HG03103 (cell line): ENCODE results near the gene GNB3.
"Not testable (repeated sequence)": the region's sequence is repeated elsewhere in the genome, so short reads cannot be mapped to it uniquely, and the experiment has no call there.

Experiments used
- ATAC-seq: cut with Tn5 transposase; IDR thresholded peaks from one replicate; pipeline ENCODE4 v1.9.1; 2021; ENCODE audit warnings: low read depth; ENCODE audit not compliant: unreplicated experiment

The GNB3 gene

DNA sequence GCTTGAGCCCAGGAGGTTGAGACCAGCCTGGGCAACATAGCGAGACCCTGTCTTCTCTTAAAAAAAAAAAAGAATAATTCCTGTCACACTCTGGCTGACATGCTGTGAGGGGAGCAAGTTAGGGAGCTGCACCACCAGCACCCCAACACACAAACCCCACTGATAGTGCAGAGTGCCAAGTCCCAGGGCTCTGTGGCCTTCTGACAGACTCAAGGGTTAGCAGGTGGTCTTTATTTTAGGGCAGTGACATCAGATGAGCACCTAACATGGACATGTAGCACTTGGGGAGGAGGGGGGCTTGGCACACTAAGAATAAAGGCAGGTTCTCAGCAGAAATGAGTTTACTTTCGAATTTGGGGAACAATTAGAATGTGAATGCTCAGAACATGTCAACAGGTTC is 18.1 kb downstream of the GNB3 start:
- no peak for ATAC-seq

DNA sequence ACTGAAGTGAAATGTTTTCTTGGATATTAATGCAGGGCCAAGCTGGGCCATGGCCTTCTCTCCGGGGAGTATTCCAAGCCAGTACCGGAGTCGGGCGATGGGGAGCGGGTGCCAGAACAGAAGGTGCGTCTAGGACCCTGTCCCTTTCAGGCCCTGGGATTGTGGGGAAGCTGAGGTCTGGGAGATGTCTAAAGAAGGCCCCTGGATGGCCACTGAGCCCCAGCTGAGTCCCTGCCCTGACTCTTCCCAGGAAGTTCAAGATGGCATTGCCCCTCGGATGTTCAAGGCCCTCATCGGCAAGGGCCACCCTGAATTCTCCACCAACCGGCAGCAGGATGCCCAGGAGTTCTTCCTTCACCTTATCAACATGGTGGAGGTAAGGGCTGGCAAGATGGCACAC is 19.4 kb downstream of the GNB3 start:
- ATAC-seq, result no peak

DNA sequence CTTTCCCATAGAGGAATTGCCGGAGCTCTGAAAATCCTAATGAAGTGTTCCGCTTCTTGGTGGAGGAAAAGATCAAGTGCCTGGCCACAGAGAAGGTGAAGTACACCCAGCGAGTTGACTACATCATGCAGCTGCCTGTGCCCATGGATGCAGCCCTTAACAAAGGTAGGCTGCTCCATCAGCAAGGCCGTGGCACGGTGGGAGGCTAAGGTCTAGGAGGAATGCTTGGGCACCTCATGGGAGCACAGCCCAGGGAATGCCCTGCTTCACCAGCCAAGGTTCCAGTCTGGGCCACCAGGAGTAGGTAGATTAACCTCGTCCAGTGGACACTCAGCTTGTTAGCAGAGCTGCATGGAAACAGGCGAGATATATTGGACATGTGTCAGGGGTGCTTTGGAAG is 20.2 kb downstream of the GNB3 start:
- no peak for ATAC-seq

DNA sequence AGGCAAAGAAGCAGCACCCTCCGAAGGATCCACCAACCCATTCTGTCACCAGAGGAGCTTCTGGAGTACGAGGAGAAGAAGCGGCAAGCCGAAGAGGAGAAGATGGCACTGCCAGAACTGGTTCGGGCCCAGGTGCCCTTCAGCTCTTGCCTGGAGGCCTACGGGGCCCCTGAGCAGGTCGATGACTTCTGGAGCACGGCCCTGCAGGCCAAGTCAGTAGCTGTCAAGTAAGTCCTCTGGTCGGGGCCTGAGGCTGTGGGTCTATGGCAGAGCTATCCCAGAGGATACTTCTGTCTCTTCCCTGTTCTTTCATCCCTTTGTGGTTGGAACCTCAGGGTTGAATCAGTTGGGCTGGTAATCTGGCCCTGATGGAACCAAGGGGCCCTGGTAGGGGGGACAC is 20.7 kb downstream of the GNB3 start:
- ATAC-seq, result no peak

DNA sequence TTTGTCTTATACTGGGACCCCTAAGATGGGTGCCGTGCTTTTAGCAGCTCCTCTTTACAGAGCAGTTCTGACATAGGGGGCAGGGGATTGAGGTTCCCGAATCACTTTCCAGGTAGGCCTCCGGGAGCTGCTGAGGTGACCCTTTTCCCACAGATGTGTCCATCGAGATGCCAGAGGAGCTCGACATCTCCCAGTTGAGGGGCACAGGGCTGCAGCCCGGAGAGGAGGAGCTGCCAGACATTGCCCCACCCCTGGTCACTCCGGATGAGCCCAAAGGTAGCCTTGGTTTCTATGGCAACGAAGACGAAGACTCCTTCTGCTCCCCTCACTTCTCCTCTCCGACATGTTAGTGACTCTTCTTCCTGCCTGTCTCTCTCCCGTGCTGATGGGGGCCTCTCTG is 22.3 kb downstream of the GNB3 start:
- ATAC-seq, result no peak

DNA sequence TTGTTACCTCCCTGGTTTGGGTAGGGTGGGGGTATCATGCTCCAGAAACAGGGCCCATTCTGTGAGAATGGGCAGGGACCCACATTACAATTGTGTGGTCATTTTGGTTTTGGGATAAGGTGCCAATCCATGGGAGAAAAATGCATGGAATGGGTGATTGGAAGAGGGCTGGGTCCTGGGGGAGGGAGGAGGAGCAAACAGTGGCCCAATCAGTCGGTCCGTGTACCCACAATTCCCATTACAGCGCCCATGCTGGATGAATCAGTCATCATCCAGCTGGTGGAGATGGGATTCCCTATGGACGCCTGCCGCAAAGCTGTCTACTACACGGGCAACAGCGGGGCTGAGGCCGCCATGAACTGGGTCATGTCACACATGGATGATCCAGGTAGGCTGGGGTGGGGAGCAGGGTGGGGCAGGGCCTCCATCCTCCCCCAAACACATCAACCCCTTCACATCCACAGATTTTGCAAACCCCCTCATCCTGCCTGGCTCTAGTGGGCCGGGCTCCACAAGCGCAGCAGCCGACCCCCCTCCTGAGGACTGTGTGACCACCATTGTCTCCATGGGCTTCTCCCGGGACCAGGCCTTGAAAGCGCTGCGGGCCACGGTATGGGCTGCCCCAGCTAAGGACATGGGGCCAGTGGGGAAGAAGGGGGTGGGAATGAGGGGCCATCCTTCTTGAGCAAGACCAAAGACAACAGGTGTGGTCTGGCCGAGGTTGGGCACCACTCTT is 23.0 kb downstream of the GNB3 start:
- ATAC-seq, result no peak

DNA sequence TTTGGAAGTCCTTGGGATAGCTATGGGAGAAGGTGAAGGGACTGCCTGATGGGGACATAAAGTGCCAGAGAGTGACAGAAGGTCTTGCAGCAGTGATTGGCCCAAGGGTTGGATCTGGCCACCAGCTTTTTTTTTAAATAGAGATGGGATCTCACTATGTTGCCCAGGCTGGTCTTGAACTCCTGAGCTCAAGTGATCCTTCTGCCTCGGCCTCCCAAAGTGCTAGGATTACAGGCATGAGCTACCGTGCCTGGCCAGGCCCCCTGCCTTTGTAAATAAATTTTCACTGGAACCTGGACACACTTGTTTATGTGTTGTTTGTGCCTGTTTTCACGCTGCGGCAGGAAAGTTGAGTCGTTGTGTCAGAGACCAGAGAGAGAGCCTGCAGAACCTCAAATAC is 24.6 kb downstream of the GNB3 start:
- ATAC-seq, result not testable (repeated sequence)

DNA sequence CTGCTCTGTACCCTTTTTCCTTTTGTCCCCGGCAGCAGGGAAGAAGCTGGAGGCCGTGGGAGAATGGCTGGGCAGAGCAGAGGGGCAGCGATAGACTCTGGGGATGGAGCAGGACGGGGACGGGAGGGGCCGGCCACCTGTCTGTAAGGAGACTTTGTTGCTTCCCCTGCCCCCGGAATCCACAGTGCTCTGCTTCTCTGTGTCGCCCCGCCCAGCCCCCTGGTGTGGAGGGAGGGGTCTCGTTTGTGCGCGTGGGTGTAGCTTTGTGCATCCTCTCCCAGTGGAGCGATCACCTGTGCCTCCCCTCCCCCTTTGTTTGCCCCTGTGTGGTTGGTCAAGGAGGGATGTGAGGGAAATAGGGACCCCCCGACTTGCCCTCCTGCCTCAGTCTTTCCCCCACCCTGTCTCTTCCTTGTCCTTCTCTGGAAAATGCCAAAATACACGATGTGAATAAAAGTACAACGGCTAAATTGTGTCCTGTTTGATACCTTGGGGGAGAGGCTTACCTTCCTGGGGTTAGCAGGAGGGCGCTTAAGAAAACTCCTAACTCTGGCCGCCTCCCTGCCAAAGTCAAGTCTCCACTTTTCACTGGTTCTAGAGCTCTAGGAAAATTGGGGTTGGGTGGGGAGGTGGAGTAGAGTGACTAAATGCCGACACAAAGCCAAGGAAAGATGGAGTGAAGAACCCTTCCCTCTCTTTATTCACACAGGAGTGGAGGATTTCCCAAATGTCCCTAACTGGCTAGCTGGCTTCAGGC is 25.6 kb downstream of the GNB3 start:
- no peak for ATAC-seq

DNA sequence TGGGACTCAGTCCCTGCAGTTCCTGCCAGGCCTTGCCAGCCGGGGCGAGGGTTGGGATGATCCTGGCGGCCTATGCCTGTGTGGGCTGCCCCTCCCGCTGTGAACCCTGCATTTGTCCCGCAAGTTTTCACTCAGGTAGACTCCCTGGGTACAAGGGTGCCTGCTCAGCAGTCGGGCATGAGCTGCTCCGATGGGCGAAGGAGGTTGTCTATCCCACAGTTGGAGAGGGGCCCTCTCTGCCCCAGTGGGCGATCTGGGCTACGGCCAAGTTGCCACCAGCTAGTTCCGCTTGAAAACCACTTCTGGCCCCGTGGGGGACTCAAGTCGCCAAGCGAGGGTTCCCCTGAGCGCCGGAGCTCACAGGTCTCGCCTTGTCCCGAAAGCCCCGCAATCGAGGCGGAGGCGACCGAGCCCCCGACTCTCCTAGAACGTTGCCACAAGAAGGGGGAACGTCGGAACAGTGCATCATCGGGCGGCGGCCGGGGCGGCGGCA is 26.2 kb downstream of the GNB3 start:
- ATAC-seq, result no peak

DNA sequence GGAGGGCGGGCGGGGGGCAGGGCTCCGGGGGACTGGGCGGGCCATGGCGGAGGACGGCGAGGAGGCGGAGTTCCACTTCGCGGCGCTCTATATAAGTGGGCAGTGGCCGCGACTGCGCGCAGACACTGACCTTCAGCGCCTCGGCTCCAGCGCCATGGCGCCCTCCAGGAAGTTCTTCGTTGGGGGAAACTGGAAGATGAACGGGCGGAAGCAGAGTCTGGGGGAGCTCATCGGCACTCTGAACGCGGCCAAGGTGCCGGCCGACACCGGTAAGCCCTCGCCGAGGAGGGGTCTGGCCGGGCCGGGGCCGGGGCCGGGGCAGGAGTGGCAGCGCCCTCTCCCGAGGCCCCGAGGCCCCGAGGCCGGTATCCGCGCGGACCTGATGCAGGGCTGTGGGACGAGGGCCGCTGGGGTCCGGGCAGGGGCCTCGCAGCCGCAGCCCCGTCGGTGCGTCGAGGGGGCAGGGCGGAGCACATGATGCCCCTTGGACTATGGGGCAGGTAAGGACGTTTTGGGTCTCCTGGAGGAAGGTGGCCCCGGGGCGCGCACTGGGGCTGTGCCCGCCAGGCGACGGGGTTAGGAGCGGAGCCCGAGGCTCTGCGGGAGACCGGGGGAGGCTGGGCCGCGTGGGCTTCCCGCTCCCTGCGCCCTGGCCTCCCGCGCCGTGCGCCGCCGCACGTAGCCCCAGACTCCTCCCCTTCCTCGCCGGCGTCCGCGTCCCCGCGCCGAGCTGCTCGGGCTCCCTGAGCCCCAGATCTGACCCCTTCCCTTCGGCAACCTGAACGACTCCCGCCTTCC is 26.9 kb downstream of the GNB3 start, which contains the start of gene TPI1:
TPI1 (plus strand) TSS at position 119 of the 798 bp plus-strand sequence; CDS start at position 155, 36 bp downstream.
- peak; percentile 39 for ATAC-seq

DNA sequence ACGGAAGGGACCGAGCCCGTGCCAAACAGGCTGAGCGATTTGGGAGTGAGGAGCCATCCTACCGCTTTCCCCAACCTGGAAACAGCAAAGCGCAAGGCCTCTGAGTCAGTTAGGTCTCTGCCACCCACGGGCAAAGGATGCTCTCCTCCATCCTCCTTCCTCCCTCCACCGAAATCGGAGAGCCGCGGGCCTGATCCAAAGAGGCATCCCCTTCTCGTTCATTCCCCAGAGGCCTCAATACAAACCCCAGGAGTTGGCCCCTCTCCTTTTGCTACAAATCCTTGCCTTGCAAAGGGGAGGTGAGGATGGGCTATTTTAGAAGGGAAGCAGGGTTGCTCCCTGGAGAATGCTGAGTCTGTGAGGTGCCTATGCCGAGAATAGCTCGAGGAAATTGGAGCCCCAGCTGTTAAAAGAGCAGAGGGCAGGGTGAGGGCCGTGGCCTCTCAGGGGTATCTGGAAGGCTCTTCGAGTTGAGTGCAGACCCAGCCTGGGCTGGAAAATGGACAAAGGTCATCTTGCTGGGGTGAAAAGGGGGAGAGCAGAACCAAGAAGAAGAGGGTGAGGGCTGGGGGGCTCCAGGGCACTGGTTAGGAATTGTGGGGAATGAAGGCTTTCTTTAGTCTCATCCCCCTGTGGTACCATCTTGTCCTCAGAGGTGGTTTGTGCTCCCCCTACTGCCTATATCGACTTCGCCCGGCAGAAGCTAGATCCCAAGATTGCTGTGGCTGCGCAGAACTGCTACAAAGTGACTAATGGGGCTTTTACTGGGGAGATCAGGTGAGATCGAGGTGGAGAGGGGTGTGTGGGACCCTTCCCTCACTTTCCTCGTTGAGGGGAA is 27.7 kb downstream of the GNB3 start:
- no peak for ATAC-seq

DNA sequence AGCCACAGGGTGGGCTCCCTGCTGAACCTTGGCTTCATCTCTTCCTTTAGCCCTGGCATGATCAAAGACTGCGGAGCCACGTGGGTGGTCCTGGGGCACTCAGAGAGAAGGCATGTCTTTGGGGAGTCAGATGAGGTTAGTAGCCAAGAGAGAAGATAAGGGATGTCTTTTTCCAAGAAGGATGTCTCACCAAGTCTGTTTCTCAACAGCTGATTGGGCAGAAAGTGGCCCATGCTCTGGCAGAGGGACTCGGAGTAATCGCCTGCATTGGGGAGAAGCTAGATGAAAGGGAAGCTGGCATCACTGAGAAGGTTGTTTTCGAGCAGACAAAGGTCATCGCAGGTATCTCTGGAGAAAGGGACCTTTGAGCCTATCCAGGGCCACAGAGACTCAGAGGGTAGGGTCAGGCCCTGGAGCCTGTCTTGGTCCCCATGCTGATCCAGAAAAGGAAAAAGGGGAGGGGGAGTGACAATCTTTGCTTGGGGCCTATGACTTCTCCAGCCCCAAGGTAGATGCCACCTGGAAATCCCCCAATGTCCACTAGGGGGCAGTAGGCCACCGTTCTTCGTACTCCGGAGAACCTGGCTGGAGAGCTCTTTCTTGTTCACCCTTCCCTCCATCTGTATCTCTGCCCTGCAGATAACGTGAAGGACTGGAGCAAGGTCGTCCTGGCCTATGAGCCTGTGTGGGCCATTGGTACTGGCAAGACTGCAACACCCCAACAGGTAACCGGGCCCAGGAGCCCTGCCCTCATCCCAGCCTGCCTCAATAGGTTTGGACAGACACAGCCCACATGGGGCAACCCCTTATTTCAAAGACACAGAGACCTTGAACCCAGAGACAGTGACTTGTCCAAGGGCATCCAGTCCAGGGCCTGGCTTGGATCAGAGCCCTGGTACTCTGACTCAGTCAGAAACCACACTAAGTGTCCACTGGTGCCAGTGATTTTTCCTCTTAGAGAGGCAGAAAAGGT is 28.6 kb downstream of the GNB3 start:
- ATAC-seq, result no peak

DNA sequence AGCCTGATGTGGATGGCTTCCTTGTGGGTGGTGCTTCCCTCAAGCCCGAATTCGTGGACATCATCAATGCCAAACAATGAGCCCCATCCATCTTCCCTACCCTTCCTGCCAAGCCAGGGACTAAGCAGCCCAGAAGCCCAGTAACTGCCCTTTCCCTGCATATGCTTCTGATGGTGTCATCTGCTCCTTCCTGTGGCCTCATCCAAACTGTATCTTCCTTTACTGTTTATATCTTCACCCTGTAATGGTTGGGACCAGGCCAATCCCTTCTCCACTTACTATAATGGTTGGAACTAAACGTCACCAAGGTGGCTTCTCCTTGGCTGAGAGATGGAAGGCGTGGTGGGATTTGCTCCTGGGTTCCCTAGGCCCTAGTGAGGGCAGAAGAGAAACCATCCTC is 29.6 kb downstream of the GNB3 start:
- not testable (repeated sequence) for ATAC-seq

DNA sequence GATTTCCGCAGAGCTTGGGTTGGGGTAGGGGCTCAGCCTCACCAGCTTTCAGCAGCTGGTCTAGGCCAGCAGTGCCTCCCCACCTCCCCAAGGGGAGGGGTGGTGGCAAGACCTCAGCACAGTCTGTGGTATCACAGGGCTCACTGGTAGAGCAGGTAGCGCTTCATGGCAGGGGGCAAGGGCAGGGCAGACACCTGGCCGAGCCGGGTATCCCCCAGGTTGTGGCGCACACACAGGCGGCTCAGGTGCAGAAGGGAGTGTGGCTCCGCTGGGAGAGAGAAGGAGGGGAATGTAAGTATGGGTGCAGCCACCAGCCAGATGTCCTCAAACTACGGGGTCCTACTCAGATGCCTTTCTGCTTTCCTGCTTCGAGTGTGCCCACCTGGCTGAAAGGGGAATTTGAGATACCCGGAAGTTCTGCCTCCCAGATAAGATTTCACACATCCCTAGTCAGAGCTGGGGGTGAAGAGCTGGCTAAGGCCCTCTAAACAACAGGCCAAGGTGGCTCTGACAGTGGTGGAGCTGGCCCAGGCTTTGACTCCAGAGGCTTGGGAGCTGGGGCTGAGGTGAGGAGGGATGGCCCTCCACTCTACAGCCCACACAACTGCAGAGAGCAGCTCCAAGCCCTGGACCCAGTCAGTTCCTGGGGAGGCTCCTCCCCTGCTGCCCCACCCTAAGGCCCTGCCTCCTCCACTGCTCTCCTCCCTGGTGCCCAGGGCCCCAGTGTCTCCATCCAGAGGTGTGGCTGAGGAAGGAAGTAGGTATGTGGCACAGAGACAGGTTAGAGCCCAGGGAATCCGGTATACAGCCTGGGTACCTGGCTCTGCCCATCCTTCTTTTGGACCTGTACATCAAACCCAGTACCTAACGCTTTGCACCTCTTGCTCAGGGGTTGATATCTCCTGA is 30.6 kb downstream of the GNB3 start:
- ATAC-seq, result no peak

DNA sequence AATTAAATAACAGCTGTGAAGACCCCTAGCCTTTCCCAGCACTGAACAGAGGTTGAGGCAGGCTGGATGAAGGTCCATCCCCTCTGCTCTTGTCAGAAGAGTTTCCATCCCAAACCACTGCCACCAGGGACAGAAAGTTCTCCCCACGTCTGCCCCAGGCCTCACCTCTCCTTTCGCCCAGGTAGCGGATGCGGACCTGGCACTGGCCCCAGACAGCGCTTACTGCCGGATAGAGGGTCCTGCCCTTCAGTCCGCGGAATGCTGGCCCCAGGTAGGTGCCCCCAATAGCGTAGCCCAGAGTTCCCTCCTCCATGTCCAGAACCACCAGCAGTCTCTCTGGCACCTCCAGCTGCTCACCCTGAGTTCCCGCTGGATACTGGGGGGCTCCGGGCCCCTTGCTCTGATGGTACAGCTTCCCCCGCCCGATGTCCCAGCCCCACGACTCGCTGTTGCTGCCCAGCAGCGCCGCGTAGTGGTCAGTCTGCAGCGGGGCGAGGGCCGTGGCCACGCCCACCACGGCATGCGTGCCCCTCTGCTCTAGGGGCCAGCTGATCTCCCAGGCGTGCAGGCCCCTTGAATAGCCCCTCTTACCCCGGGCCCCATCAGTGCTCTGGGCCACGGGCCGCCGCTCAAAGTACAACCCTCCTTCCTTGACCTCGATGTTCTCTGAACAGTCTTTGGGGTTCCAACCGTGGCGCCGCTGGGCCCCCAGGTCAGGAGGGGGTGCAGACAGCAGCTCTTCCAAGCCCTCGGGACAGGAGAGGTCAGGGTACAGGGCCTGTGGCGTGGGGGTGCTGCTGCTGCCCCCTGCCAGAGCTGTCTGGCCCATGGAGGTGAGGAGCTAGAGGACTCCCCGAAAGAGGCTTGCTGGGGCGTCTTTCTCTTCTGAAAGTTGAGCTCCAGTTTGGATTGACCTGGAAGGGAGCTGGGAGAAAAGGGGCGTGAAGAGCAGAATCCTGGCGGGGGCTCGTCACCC is 31.6 kb downstream of the GNB3 start:
- ATAC-seq, result no peak

DNA sequence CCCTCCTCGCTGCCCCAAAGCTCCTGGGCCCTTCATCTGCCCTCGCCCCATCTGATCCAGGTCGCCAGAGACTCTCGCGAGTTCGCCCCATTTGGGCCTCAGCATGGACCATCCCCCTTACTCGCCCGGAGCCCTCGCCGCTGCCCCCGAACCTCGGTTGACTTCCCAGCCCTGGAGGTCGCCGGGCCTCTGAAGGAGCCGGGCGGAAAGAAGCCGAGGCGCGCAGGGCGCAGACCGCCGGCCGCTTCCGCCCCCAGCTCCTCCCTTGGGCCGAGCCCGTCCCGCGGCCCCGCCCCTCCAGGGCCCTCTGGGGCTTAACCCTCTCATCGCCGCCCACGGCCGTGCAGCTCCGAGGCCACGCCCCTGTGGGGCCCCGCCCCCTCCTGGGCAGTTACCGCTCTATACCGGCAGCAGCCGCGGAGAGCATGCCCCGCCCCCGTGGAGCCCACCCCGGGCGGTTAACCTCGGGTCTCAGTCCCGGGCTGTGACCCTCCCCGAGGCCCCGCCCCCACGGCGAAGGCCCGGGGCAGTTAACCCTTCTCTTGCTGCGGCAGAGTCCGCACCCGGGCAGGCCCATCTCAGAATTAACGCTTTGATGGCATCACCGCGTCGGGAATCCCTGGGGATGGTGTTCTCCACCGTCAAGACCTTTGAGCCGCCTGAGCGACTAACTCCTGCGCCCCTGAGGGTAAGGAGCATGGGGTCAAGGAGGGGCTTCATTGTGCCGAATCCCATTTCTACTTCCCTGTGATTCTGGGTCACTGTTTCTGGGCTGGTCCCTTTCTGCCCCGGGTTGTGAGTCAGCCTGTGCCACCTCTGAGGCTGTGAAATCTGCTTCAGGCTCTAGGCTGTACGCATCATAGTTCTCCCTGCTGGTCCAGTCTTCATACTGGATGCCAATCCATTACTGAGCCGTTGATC is 32.6 kb downstream of the GNB3 start, which contains the start of gene SPSB2:
SPSB2 (minus strand) TSS at position 210 of the 921 bp plus-strand sequence. CDS start 402 bp downstream, outside the sequence.
- peak; percentile 61 for ATAC-seq
